Fibroblast of mammary gland (primary cell): ENCODE results near the gene PTPN3.

Experiments
- DNase-seq: peaks from one replicate; pipeline ENCODE4 v3.0.0-alpha.2; 2010; ENCODE audit warnings: low read depth
- H3K4me3 ChIP-seq: 2 replicates; pipeline ENCODE4 v1.5.1; 2011; ENCODE audit warnings: low read depth, mild to moderate bottlenecking, low read length, moderate library complexity; ENCODE audit not compliant: control insufficient read depth
- CTCF ChIP-seq: conservative IDR thresholded peaks from 2 replicates; pipeline ENCODE4 v1.5.1; 2011; ENCODE audit warnings: low read depth, low read length, inconsistent platforms; ENCODE audit not compliant: control insufficient read depth, insufficient read depth

The PTPN3 gene

GRCh38 chr9:109387856-109388255, 110.3 kb downstream of the PTPN3 start:
- H3K4me3 ChIP-seq, result no peak overlapping the region
- no peak for DNase-seq
- TF ChIP-seq CTCF, result no peak

GRCh38 chr9:109387206-109387605, 110.9 kb downstream of the PTPN3 start:
- no peak overlapping the region for H3K4me3 ChIP-seq
- no peak for TF ChIP-seq CTCF
- no peak for DNase-seq

- TF ChIP-seq CTCF, result no peak
- no peak for DNase-seq
- no peak overlapping the region for H3K4me3 ChIP-seq
Observed at GRCh38 chr9:109385499-109385898, 112.6 kb downstream of the PTPN3 start.

DNA sequence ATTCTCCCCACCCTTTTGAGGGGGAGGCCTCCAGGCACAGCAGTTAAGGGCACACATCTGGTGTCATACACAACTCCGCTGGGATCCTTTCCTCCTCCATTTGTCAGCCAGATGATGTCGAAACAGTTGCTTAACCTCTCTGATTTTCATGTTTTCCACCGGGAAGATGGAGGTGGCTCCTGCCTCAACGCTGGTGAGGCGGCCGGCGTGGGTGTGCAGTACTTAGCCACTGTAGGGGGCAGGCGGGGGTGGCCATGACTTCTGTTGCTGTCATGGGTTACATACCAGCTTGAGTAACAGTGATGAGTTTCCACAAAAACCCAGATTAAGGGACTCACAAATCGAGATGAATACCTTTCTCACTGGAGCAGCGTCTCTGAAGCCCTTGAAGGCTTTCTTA, 114.2 kb downstream of the PTPN3 start:
- DNase-seq, result peak; percentile 47
- TF ChIP-seq CTCF, result no peak

GRCh38 chr9:109383356-109383755, 114.8 kb downstream of the PTPN3 start:
- no peak overlapping the region for H3K4me3 ChIP-seq
- no peak for TF ChIP-seq CTCF
- DNase-seq, result no peak

More for the DNA sequence above, 114.2 kb downstream of the PTPN3 start:
- H3K4me3 ChIP-seq, result no peak overlapping the region

GRCh38 chr9:109382585-109382984, 115.5 kb downstream of the PTPN3 start:
- DNase-seq, result no peak
- TF ChIP-seq CTCF, result no peak
- H3K4me3 ChIP-seq, result no peak overlapping the region

DNA sequence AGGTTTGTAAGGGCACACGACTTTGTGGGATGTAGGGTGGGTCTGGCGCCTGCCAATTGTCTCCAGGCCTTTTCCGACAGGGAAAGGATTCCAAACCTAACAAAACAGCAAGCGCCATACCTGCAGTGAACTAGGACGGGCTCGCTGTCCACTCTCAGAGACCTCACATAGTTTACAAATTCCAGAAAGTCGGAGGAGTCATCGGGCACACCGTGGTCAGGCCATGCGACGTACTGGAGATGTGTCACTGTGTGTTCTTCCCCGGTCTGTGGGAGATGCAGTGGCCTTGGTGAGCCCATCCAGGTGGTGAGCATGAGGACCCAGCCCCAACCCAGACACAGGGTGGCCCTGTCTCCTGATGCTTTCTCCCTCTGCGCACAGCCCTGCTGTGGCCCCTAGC, 115.9 kb downstream of the PTPN3 start:
- no peak overlapping the region for H3K4me3 ChIP-seq
- no peak for TF ChIP-seq CTCF
- DNase-seq, result no peak
